ENCODE data around the gene R3HDM2. TPM values are rescaled to one million over a fixed set of nuclear protein-coding genes. Genes with fewer than 3 reads are reported as not detected.

R3HDM2 gene
- total RNA-seq, 4 donors from 2014 or later, result 21.7 to 37.6 (median 29.3) TPM

DNA sequence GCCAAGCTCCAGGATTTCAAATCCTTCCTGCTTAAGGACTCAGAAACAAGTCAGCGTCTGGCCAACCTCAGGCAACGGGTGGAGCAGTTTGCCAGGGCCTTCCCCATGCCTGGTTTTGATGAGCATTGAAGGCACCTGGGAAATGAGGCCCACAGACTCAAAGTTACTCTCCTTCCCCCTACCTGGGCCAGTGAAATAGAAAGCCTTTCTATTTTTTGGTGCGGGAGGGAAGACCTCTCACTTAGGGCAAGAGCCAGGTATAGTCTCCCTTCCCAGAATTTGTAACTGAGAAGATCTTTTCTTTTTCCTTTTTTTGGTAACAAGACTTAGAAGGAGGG is 196.6 kb downstream of the R3HDM2 start:
- H3K27me3 ChIP-seq, result peaks cover 0 to 44% (median 4%) of the 10 kb centered on the region in 4 donors
- H3K4me1 ChIP-seq, result peaks cover 55 to 100% (median 55%) of the 10 kb centered on the region in 3 donors
- no peaks in the 10 kb centered on the region for H3K9me3 ChIP-seq
- DNase-seq, result no peak
- H3K4me3 ChIP-seq, result no peak overlapping the region
- 61 to 67% methylated on average over 1 to 3 of the region's 3 CpGs for WGBS, 2 donors
- peak overlapping the region in 2 of 4 donors; percentile 66 to 79 for H3K27ac ChIP-seq
- H3K36me3 ChIP-seq, result peaks cover 15 to 43% (median 31%) of the 10 kb centered on the region in 3 donors
- TF ChIP-seq, protein P1, sequence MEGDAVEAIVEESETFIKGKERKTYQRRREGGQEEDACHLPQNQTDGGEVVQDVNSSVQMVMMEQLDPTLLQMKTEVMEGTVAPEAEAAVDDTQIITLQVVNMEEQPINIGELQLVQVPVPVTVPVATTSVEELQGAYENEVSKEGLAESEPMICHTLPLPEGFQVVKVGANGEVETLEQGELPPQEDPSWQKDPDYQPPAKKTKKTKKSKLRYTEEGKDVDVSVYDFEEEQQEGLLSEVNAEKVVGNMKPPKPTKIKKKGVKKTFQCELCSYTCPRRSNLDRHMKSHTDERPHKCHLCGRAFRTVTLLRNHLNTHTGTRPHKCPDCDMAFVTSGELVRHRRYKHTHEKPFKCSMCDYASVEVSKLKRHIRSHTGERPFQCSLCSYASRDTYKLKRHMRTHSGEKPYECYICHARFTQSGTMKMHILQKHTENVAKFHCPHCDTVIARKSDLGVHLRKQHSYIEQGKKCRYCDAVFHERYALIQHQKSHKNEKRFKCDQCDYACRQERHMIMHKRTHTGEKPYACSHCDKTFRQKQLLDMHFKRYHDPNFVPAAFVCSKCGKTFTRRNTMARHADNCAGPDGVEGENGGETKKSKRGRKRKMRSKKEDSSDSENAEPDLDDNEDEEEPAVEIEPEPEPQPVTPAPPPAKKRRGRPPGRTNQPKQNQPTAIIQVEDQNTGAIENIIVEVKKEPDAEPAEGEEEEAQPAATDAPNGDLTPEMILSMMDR (IDR thresholded peaks at IDR 0.05), result no peak
- TF ChIP-seq POLR2A (IDR thresholded peaks at IDR 0.05), result no peak
- intact Hi-C loops (cut with DNase I), result no loop called here

DNA sequence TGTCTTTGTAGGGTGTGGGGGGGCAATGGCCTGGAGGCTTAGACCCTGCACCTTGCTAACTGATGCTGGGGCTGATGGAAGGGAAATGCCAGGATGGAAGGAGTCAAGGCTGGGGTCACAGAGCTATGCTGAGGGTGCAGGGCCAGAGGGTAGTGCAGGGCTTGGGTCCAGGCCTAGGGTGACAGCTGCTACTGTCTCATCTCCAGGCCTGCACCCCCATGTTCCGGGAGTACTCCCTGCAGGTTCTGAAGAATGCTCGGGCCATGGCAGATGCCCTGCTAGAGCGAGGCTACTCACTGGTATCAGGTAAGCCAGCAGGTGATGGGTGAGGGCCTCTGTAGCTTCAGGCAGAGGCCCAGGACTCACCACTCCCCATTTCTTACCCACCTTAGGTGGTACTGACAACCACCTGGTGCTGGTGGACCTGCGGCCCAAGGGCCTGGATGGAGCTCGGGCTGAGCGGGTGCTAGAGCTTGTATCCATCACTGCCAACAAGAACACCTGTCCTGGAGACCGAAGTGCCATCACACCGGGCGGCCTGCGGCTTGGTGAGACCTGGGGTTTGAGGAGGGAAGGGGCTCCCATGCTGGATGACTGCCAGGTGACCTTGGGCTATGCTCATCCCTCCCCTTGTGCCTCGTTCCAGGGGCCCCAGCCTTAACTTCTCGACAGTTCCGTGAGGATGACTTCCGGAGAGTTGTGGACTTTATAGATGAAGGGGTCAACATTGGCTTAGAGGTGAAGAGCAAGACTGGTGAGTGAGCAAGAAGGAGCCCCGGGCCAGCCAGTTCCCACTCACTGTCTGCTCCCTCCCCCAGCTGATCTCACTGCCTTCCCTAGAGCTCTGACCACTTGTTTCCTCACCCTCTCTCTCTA is 197.2 kb downstream of the R3HDM2 start:
- Histone ChIP-seq H3K4me1 (peaks cover 49 to 100% (median 53%) of the 10 kb centered on the region in 3 donors), H3K9me3 (no peaks in the 10 kb centered on the region), H3K27me3 (peaks cover 0 to 38% (median 4%) of the 10 kb centered on the region in 4 donors), H3K4me3 (no peak overlapping the region), H3K27ac (peak overlapping the region in 1 of 4 donors; percentile 36), H3K36me3 (peaks cover 15 to 43% (median 31%) of the 10 kb centered on the region in 3 donors)
- DNase-seq, result no peak
- no peak for TF ChIP-seq POLR2A (IDR thresholded peaks at IDR 0.05)
- TF ChIP-seq, protein P1 (IDR thresholded peaks at IDR 0.05), result no peak
- WGBS, 2 donors, result 83 to 100% methylated on average over 2 to 12 of the region's 15 CpGs
- intact Hi-C loops (cut with DNase I), result no loop called here

DNA sequence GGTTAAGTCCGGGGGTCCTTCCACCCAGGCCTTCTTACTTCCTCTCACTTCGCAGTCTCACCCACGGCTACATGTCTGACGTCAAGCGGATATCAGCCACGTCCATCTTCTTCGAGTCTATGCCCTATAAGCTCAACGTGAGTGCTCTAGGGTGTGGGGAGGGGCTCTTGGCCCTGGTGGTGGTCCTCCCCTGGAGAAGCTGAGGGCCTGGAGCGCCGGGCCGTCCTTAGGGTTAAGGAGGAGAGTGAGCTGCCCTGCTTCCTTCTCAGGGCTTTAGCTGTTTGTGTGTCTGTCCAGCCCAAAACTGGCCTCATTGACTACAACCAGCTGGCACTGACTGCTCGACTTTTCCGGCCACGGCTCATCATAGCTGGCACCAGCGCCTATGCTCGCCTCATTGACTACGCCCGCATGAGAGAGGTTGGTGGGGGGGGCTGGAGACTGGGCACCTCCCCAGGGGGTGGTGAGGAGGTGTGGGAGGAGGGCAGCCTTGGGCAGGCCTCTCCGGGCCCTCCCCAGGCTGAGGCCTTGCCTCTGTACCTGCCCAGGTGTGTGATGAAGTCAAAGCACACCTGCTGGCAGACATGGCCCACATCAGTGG is 198.6 kb downstream of the R3HDM2 start:
- Histone ChIP-seq H3K27me3 (peaks cover 0 to 24% (median 0%) of the 10 kb centered on the region in 4 donors), H3K4me3 (no peak overlapping the region), H3K36me3 (peaks cover 15 to 43% (median 31%) of the 10 kb centered on the region in 3 donors), H3K27ac (no peak overlapping the region), H3K9me3 (no peaks in the 10 kb centered on the region), H3K4me1 (peaks cover 35 to 91% (median 44%) of the 10 kb centered on the region in 3 donors)
- intact Hi-C loops (cut with DNase I), result no loop called here
- TF ChIP-seq, protein P1 (IDR thresholded peaks at IDR 0.05), result no peak
- WGBS, 2 donors, result 90 to 93% methylated on average over 6 to 14 of the region's 19 CpGs
- DNase-seq, result no peak

DNA sequence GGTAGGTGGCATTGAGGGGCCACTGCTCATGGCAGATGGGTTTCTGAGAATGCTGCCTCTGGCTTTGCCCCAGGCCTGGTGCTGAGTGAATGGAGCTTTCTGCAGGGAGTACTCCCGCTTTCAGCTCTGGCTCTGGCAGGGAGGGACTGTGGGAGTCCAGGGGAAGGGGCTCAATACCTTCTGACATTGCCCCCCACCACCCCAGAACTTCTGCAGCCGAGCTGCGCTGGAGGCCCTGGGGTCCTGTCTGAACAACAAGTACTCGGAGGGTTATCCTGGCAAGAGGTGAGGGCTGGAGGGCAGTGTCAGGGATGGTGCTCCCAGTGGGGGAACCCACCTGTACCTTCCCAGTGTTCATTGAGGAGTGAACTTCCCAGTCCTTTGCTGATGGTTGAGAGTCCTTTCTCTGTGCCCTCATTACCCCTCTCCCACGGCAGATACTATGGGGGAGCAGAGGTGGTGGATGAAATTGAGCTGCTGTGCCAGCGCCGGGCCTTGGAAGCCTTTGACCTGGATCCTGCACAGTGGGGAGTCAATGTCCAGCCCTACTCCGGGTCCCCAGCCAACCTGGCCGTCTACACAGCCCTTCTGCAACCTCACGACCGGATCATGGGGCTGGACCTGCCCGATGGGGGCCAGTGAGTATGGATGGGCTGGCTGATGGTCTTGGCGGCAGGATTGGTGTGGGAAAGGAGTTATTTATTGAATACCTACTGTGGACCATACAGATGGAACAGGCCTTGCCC is 199.4 kb downstream of the R3HDM2 start:
- peaks cover 33 to 91% (median 42%) of the 10 kb centered on the region in 3 donors for H3K4me1 ChIP-seq
- H3K4me3 ChIP-seq, result no peak overlapping the region
- DNase-seq, result no peak
- H3K36me3 ChIP-seq, result peaks cover 15 to 43% (median 31%) of the 10 kb centered on the region in 3 donors
- intact Hi-C loops (cut with DNase I), result no loop called here
- 91 to 92% methylated on average over 2 to 4 of the region's 13 CpGs for WGBS, 2 donors
- peaks cover 0 to 24% (median 2%) of the 10 kb centered on the region in 4 donors for H3K27me3 ChIP-seq
- H3K9me3 ChIP-seq, result no peaks in the 10 kb centered on the region
- TF ChIP-seq, protein P1 (IDR thresholded peaks at IDR 0.05), result no peak
- TF ChIP-seq POLR2A (IDR thresholded peaks at IDR 0.05), result no peak
- H3K27ac ChIP-seq, result no peak overlapping the region
